A673 (cell line): ENCODE measurements around the gene DIP2A. TPM values are rescaled to one million over a fixed set of nuclear protein-coding genes. Genes with fewer than 3 reads are reported as not detected.

Source experiments
- BruUV-seq: library from RNA; stranded (reverse); fragments of 400-500 nt; replicated peaks from 2 replicates; lab custom pipeline; 2021; lab: Mats Ljungman, UMichigan
- CTCF ChIA-PET: fragments of 300-600 bp; sonication (Branson Sonifier 250); formaldehyde crosslinking; loops from one replicate; lab custom pipeline; 2022; ENCODE audit warnings: antibody characterized with exemption; lab: Charles Lee
- POLR2A ChIA-PET: fragments of 300-600 bp; sonication (Branson Sonifier 250); formaldehyde crosslinking; loops from one replicate; lab custom pipeline; 2022; ENCODE audit warnings: antibody characterized with exemption; ENCODE audit not compliant: low non-redundant PET; lab: Charles Lee
- DNase-seq: peaks from one replicate; pipeline ENCODE4 v3.0.0-alpha.2; 2015; ENCODE audit warnings: low spot score
- H3K27ac ChIP-seq: fragments of 200-600 bp; sonication (generic); 2 replicates; pipeline ENCODE4 v1.5.1; 2016; ENCODE audit warnings: mixed run types, low read depth, mild to moderate bottlenecking, mixed read lengths, antibody characterized with exemption, low read length; ENCODE audit not compliant: poor library complexity, severe bottlenecking
- H3K27me3 ChIP-seq: fragments of 200-600 bp; sonication (generic); replicated peaks from 2 replicates; pipeline ENCODE4 v1.6.1; 2017; ENCODE audit warnings: mixed run types, low read depth, mild to moderate bottlenecking, mixed read lengths, antibody characterized with exemption, low read length; ENCODE audit not compliant: insufficient read depth, poor library complexity
- H3K36me3 ChIP-seq: fragments of 200-600 bp; sonication (generic); 2 replicates; pipeline ENCODE4 v1.6.1; 2016; ENCODE audit warnings: mixed run types, mild to moderate bottlenecking, mixed read lengths, antibody characterized with exemption, low read length; ENCODE audit not compliant: insufficient read depth, poor library complexity, severe bottlenecking
- H3K4me1 ChIP-seq: fragments of 200-600 bp; sonication (generic); 2 replicates; pipeline ENCODE4 v1.6.1; 2017; ENCODE audit warnings: mixed run types, mild to moderate bottlenecking, mixed read lengths, antibody characterized with exemption, low read length; ENCODE audit not compliant: insufficient read depth, poor library complexity, severe bottlenecking
- H3K4me3 ChIP-seq: fragments of 200-600 bp; sonication (generic); 2 replicates; pipeline ENCODE4 v1.5.1; 2016; ENCODE audit warnings: low read depth, mixed run types, mild to moderate bottlenecking, mixed read lengths, low read length; ENCODE audit not compliant: poor library complexity, severe bottlenecking
- H3K9me3 ChIP-seq: fragments of 200-600 bp; sonication (generic); 2 replicates; pipeline ENCODE4 v1.6.1; 2016; ENCODE audit warnings: mixed run types, low read depth, mild to moderate bottlenecking, mixed read lengths, antibody characterized with exemption, low read length; ENCODE audit not compliant: poor library complexity, severe bottlenecking
- EZH2 ChIP-seq: fragments of 200-600 bp; sonication (generic); IDR thresholded peaks from 2 replicates; pipeline ENCODE4 v1.6.1; 2017; ENCODE audit warnings: borderline replicate concordance, low read depth, mild to moderate bottlenecking, mixed read lengths, antibody characterized with exemption, low read length; ENCODE audit not compliant: poor library complexity, severe bottlenecking
- intact Hi-C: fragments of 100-400 bp; cut with micrococcal nuclease; formaldehyde crosslinking; loops from one replicate; pipeline ENCODE4 v1.10.0; 2022; ENCODE audit not compliant: unreplicated experiment
- total RNA-seq: library from RNA; stranded (reverse); gene quantifications from 2 replicates; pipeline ENCODE4 v1.2.3, GENCODE V29; 2021
- TF ChIP-seq, protein P1 (sequence below): fragments of 300-800, 200-600 bp; sonication (generic); conservative IDR thresholded peaks from 2 replicates; pipeline ENCODE4 v1.5.1; 2017; ENCODE audit warnings: low read depth, mild to moderate bottlenecking, antibody characterized with exemption, low read length, moderate library complexity, mixed read lengths

Gene DIP2A
- total RNA-seq, 1 experiment from 2014 or later, result 37.3 TPM

DNA sequence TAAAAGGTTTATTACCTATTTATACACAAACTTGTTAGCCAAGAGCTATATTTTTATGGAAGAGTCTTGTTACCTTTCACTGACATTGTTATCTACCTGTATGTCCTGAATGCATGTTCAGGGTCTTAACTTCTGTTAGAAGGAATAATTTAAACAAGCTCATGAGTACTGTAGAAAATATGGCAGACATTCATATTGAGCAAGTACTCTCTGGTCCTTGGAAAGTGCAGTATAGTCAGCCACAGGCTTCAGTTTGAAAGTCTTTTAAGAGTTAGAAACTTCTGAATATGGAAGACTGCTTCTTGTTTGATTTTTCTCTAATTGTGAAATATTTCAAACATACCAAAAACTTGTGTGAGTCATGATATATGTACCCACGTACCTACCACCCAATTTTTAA is 16.6 kb downstream of the DIP2A start:
- Histone ChIP-seq H3K36me3 (peaks cover 3% of the 10 kb centered on the region), H3K27me3 (no peaks in the 10 kb centered on the region), H3K27ac (no peak overlapping the region), H3K4me1 (peaks cover 4% of the 10 kb centered on the region), H3K4me3 (no peak overlapping the region), H3K9me3 (no peaks in the 10 kb centered on the region)
- ChIA-PET CTCF (no interaction called here), POLR2A (no interaction called here)
- TF ChIP-seq, protein P1, sequence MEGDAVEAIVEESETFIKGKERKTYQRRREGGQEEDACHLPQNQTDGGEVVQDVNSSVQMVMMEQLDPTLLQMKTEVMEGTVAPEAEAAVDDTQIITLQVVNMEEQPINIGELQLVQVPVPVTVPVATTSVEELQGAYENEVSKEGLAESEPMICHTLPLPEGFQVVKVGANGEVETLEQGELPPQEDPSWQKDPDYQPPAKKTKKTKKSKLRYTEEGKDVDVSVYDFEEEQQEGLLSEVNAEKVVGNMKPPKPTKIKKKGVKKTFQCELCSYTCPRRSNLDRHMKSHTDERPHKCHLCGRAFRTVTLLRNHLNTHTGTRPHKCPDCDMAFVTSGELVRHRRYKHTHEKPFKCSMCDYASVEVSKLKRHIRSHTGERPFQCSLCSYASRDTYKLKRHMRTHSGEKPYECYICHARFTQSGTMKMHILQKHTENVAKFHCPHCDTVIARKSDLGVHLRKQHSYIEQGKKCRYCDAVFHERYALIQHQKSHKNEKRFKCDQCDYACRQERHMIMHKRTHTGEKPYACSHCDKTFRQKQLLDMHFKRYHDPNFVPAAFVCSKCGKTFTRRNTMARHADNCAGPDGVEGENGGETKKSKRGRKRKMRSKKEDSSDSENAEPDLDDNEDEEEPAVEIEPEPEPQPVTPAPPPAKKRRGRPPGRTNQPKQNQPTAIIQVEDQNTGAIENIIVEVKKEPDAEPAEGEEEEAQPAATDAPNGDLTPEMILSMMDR, result no peak
- intact Hi-C loops, result no loop called here
- no TSS peak for BruUV-seq
- no peak for DNase-seq

GRCh38 chr21:46477765-46478164 is 19.1 kb downstream of the DIP2A start:
- DNase-seq, result no peak
- H3K4me3 ChIP-seq, result no peak overlapping the region
- ChIA-PET CTCF (no interaction called here), POLR2A (no interaction called here)
- H3K9me3 ChIP-seq, result no peaks in the 10 kb centered on the region
- H3K27ac ChIP-seq, result no peak overlapping the region
- BruUV-seq, result no TSS peak
- no peaks in the 10 kb centered on the region for H3K4me1 ChIP-seq
- intact Hi-C loops, result no loop called here
- TF ChIP-seq, protein P1, result no peak
- H3K27me3 ChIP-seq, result no peaks in the 10 kb centered on the region
- H3K36me3 ChIP-seq, result peaks cover 3% of the 10 kb centered on the region

DNA sequence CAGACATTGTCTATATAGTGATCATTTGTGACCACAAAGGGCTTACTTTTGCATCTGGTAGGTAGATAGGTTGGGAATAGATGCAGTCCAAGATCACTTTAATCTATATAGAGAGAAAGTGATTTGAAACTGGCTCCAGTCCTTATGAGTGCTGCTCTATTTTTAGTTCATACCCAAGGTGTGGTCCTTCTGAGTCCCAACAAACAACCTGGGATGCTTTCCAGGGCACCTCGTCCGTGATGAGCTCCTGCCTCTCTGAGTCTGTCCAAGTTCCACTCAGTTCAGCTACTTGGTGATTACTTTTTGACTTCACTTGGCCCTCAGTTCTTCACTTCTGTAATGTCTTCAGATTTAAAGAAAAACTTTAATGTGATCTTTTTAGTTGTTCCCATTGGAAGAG is 20.2 kb downstream of the DIP2A start:
- ChIA-PET POLR2A (no interaction called here), CTCF (no interaction called here)
- no peak for DNase-seq
- peaks cover 3% of the 10 kb centered on the region for H3K36me3 ChIP-seq
- no peaks in the 10 kb centered on the region for H3K9me3 ChIP-seq
- no peak overlapping the region for H3K27ac ChIP-seq
- no peaks in the 10 kb centered on the region for H3K27me3 ChIP-seq
- no peak overlapping the region for H3K4me3 ChIP-seq
- BruUV-seq, result no TSS peak
- H3K4me1 ChIP-seq, result peaks cover 9% of the 10 kb centered on the region
- TF ChIP-seq EZH2, result no peak
- TF ChIP-seq, protein P1, result no peak
- intact Hi-C loops, result no loop called here
